Osteocyte (in vitro differentiated cells): Measurements from ENCODE around the gene ARTN. TPM values are rescaled to one million over a fixed set of nuclear protein-coding genes. Genes with fewer than 3 reads are reported as not detected.

Experiments used
- DNase-seq: peaks from one replicate; pipeline ENCODE4 v3.0.0; 2021; ENCODE audit warnings: mixed read lengths; ENCODE audit not compliant: unreplicated experiment; ENCODE audit errors: extremely low spot score
- H3K27ac Mint-ChIP-seq: one replicate; pipeline ENCODE4 v1.8.0; 2021; ENCODE audit warnings: mild to moderate bottlenecking, mixed read lengths; ENCODE audit not compliant: unreplicated experiment
- H3K27me3 Mint-ChIP-seq: one replicate; pipeline ENCODE4 v1.8.0; 2021; ENCODE audit warnings: mixed read lengths; ENCODE audit not compliant: unreplicated experiment
- H3K36me3 Mint-ChIP-seq: one replicate; pipeline ENCODE4 v1.8.0; 2021; ENCODE audit warnings: mixed read lengths; ENCODE audit not compliant: unreplicated experiment
- H3K4me1 Mint-ChIP-seq: one replicate; pipeline ENCODE4 v1.8.0; 2021; ENCODE audit warnings: mixed read lengths; ENCODE audit not compliant: unreplicated experiment
- H3K4me3 Mint-ChIP-seq: one replicate; pipeline ENCODE4 v1.8.0; 2021; ENCODE audit warnings: mild to moderate bottlenecking, moderate library complexity, mixed read lengths; ENCODE audit not compliant: unreplicated experiment
- H3K9me3 Mint-ChIP-seq: one replicate; pipeline ENCODE4 v1.8.0; 2021; ENCODE audit warnings: mixed read lengths; ENCODE audit not compliant: unreplicated experiment
- CTCF ChIP-seq: fragments of 200-600 bp; sonication (generic); IDR thresholded peaks from 2 replicates; pipeline ENCODE4 v1.5.0; 2021; ENCODE audit warnings: antibody characterized with exemption, mild to moderate bottlenecking, moderate library complexity
- total RNA-seq: library from RNA; stranded (reverse); gene quantifications from 2 replicates; pipeline ENCODE4 v1.2.1, GENCODE V29; 2021

The ARTN gene
- total RNA-seq, 1 donor from 2014 or later = 1.1 TPM

- H3K27me3 Mint-ChIP-seq = no peaks in the 10 kb centered on the region
- H3K36me3 Mint-ChIP-seq = peaks cover 23% of the 10 kb centered on the region
- H3K4me1 Mint-ChIP-seq = no peaks in the 10 kb centered on the region
- no peak for DNase-seq
- TF ChIP-seq CTCF = no peak
- no peak overlapping the region for H3K27ac Mint-ChIP-seq
- H3K4me3 Mint-ChIP-seq = no peak overlapping the region
- no peaks in the 10 kb centered on the region for H3K9me3 Mint-ChIP-seq
Observed at GRCh38 chr1:43954036-43954435, 20.4 kb downstream of the ARTN start.

GRCh38 chr1:43956234-43956633 lies 22.6 kb downstream of the ARTN start:
- no peak overlapping the region for H3K27ac Mint-ChIP-seq
- H3K27me3 Mint-ChIP-seq = no peaks in the 10 kb centered on the region
- H3K36me3 Mint-ChIP-seq = peaks cover 17% of the 10 kb centered on the region
- H3K4me1 Mint-ChIP-seq = no peaks in the 10 kb centered on the region
- H3K4me3 Mint-ChIP-seq = no peak overlapping the region
- H3K9me3 Mint-ChIP-seq = no peaks in the 10 kb centered on the region
- no peak for DNase-seq
- TF ChIP-seq CTCF = no peak

- Mint-ChIP-seq H3K27me3 (no peaks in the 10 kb centered on the region), H3K36me3 (peaks cover 22% of the 10 kb centered on the region), H3K4me3 (no peak overlapping the region), H3K4me1 (no peaks in the 10 kb centered on the region), H3K27ac (no peak overlapping the region), H3K9me3 (no peaks in the 10 kb centered on the region)
- DNase-seq = no peak
- no peak for TF ChIP-seq CTCF
Observed at GRCh38 chr1:43957407-43958040, 23.9 kb downstream of the ARTN start.

GRCh38 chr1:43958351-43959255 lies 25.0 kb downstream of the ARTN start:
- Mint-ChIP-seq H3K27me3 (no peaks in the 10 kb centered on the region), H3K4me3 (no peak overlapping the region), H3K36me3 (peaks cover 22% of the 10 kb centered on the region), H3K27ac (no peak overlapping the region), H3K9me3 (no peaks in the 10 kb centered on the region), H3K4me1 (no peaks in the 10 kb centered on the region)
- no peak for DNase-seq
- TF ChIP-seq CTCF = no peak

- H3K36me3 Mint-ChIP-seq = peaks cover 22% of the 10 kb centered on the region
- no peak for TF ChIP-seq CTCF
- no peaks in the 10 kb centered on the region for H3K4me1 Mint-ChIP-seq
- no peak overlapping the region for H3K27ac Mint-ChIP-seq
- H3K9me3 Mint-ChIP-seq = no peaks in the 10 kb centered on the region
- H3K27me3 Mint-ChIP-seq = no peaks in the 10 kb centered on the region
- no peak for DNase-seq
- H3K4me3 Mint-ChIP-seq = no peak overlapping the region
Observed at GRCh38 chr1:43960798-43961197, 27.2 kb downstream of the ARTN start.
